GM13976 (cell line): ENCODE measurements around the gene ENSA.
"Not testable (repeated sequence)": the region's sequence is repeated elsewhere in the genome, so short reads cannot be mapped to it uniquely, and the experiment has no call there.

Source experiments
- DNase-seq: peaks from one replicate; pipeline ENCODE4 v3.0.0; 2012; ENCODE audit warnings: low spot score
- in situ Hi-C: fragments of 300-500 bp; cut with MboI; formaldehyde crosslinking; loops from one replicate; pipeline ENCODE4 v1.12.0; 2022; ENCODE audit warnings: low sequenced_read_pairs, mixed read lengths, inconsistent platforms; ENCODE audit not compliant: unreplicated experiment
- TF ChIP-seq, protein P1 (sequence below): IDR thresholded peaks from 2 replicates; pipeline ENCODE4 v1.5.1; 2012; ENCODE audit warnings: borderline replicate concordance, mild to moderate bottlenecking; ENCODE audit not compliant: insufficient read depth; ENCODE audit errors: extremely low read depth, missing control alignments, control extremely low read depth

Gene ENSA

DNA sequence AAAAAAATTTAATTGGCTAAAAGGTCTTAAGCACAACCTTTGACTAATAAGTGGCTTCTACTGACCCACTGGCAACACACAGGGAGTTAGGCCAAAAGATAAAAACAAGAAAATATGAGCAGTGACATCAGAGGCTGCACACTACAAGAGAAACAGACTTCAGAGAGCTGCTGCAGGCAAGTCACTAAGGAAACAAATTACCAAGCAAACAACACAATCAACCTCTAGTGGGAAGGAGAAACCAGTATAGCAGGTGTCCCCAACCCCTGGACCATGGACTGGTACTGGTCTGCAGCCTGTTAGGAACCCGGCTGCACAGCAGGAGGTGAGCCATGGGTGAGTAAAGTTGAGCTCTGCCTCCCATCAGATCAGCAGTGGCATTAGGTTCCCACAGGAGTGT is 20.8 kb upstream of the ENSA start:
- in situ Hi-C loops: no loop called here
- TF ChIP-seq, protein P1, sequence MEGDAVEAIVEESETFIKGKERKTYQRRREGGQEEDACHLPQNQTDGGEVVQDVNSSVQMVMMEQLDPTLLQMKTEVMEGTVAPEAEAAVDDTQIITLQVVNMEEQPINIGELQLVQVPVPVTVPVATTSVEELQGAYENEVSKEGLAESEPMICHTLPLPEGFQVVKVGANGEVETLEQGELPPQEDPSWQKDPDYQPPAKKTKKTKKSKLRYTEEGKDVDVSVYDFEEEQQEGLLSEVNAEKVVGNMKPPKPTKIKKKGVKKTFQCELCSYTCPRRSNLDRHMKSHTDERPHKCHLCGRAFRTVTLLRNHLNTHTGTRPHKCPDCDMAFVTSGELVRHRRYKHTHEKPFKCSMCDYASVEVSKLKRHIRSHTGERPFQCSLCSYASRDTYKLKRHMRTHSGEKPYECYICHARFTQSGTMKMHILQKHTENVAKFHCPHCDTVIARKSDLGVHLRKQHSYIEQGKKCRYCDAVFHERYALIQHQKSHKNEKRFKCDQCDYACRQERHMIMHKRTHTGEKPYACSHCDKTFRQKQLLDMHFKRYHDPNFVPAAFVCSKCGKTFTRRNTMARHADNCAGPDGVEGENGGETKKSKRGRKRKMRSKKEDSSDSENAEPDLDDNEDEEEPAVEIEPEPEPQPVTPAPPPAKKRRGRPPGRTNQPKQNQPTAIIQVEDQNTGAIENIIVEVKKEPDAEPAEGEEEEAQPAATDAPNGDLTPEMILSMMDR: no peak
- no peak for DNase-seq

DNA sequence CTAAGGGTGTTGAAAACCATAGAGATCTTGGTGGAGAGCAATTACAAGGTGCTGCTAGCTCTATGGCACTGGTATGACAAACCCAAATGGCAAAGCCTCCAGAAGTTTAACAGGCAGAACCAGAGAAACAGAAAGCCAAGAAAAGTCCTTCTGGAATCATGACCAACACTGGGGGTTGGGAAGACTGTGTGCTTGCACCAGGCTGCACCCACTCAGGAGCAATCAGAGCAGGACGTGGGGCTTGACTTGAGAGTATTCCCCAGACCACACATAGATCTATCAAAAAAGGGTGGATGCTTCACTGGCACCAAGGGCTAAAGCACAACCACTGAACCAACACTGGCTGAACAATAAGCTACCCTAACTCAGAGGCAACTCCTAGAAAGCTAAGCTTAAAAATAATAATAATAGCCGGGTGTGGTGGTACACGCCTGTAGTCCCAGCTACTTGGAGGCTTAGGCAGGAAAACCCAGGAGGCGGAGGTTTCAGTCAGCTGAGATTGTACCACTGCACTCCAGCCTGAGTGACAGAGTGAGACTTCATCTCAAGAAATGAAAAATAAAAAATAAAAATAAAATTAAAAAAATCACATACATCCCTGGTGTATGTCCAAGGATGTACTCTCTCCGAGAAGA is 20.1 kb upstream of the ENSA start:
- no peak for DNase-seq
- in situ Hi-C loops: no loop called here

DNA sequence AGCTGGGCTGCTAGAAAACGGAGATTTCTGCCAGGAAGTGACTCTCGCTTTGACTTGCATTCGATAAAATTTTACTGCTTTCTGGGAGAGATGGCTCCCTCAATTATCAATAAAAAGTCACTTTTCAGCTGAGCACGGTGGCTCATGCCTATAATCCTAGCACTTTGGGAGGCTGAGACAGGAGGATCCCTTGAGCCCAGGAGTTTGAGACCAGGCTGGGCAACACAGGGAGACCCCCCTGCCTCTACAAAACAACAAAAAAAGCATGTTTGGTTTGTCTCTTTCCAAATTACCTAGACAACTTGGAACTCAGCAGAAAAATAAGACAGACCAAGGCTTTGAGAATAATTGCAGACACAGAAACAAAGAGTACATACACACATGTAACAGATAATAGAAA is 12.9 kb upstream of the ENSA start:
- TF ChIP-seq, protein P1: no peak
- no peak for DNase-seq
- in situ Hi-C loops: no loop called here

More for the DNA sequence above, 20.1 kb upstream of the ENSA start:
- TF ChIP-seq, protein P1: no peak

DNA sequence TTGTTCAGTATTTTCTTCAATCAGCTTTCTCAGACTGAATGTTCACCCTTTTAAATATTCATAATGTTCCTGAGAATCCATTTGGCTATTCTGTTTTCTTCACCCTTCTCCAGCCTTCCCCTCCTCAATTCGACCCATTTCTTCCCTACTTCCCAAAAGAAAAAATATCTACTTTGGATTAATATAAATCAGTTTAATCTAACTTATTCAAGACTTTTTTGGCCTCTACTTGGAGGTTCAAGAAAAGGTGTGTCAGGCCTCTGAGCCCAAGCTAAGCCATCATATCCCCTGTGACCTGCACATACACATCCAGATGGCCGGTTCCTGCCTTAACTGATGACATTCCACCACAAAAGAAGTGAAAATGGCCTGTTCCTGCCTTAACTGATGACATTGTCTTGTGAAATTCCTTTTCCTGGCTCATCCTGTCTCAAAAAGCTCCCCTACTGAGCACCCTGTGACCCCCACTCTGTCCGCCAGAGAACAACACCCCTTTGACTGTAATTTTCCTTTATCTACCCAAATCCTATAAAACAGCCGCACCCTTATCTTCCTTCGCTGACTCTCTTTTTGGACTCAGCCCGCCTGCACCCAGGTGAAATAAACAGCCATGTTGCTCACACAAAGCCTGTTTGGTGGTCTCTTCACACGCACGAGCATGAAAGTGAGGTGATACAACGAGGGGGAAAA is 11.9 kb upstream of the ENSA start:
- in situ Hi-C loops, DNase-seq: not testable (repeated sequence)

DNA sequence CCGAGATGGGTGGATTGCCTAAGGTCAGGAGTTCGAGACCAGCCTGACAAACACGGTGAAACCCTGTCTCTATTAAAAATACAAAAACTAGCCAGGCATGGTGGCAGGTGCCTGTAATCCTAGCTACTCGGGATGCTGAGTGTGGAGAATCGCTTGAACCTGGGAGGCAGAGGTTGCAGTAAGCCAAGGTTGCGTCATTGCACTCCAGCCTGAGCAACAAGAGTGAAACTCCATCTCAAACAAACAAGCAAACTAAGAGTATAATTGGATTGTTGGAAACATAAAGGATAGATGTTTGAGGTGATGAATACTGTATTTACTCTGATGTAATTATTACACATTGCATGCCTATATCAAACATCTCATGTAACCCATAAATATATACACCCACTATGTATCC is 9.0 kb upstream of the ENSA start:
- DNase-seq, in situ Hi-C loops: not testable (repeated sequence)

DNA sequence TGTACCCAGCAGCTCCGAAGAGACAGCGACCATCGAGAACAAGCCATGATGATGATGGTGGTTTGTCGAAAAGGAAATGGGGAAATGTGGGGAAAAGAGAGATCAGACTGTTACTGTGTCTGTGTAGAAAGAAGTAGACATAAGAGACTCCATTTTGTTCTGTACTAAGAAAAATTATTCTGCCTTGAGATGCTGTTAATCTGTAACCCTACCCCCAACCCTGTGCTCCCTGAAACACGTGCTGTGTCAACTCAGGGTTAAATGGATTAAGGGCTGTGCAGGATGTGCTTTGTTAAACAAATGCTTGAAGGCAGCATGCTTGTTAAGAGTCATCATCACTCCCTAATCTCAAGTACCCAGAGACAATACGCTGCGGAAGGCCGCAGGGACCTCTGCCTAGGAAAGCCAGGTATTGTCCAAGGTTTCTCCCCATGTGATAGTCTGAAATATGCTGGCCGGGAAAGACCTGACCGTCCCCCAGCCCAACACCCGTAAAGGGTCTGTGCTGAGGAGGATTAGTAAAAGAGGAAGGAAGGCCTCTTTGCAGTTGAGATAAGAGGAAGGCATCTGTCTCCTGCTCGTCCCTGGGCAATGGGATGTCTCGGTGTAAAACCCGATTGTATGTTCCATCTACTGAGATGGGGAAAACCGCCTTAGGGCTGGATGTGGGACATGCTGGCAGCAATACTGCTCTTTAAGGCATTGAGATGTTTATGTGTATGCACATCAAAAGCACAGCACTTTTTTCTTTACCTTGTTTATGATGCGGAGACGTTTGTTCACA is 5.6 kb upstream of the ENSA start:
- DNase-seq, in situ Hi-C loops: not testable (repeated sequence)

DNA sequence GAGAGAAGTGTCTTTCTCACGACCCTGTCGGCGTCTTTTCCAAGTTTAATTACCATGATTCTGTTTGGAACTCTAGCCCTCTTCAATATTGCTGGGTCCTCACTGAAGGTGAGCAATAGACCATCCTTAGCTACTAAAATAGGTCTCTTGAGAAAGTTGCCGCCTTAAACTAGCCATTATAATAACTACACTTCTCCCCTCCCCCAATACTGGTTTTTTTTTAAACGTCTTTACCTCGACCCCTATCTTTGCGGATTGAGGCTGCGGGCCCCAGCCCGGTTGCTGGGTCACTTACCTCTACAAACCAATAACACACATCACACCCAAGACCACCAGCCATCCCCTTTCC is 672 bp downstream of the ENSA start:
- TF ChIP-seq, protein P1: no peak
- in situ Hi-C loops: no loop called here
- no peak for DNase-seq

DNA sequence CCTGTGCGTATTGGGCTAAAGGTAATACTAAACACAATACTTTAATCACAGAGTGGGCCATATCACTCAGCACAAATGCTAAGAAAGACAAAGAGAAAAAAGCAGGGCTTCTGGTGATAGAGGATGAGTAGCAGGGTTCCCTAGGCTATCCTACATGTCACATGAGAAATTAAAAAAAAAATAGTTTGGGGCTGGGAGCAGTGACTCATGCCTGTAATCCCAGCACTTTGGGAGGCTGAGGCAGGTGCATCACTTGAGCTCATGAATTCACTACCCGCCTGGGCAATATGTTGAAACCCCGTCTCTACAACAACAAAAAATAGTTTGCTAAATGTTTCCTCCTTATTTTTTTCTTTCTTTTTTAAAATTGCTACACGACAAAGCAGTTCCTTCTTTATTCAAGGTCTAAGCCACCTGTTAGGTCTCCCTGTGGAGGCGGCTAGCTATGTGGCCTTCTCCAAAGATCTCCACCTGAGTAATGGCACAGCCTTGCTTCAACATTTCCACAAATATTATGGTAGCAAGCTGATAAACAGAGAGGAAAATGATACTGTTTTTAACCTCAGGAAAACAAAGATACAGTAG is 1.5 kb downstream of the ENSA start:
- in situ Hi-C loops: no loop called here
- TF ChIP-seq, protein P1: no peak
- DNase-seq: no peak
